Lower leg skin (tissue), 4 donors: Measurements from ENCODE around the gene SGO1. TPM values are rescaled to one million over a fixed set of nuclear protein-coding genes. Genes with fewer than 3 reads are reported as not detected.

ENCODE experiments used
- DNase-seq, 2 donors: peaks; one replicate each; pipeline ENCODE4 v3.0.0-alpha.2; 2019; ENCODE audit warnings: low spot score in 2 of 2
- H3K4me3 ChIP-seq: fragments of 200-600 bp; sonication (generic); 2 replicates; pipeline ENCODE4 v1.5.1; 2017; ENCODE audit warnings: mild to moderate bottlenecking, low read depth; ENCODE audit not compliant: poor library complexity, severe bottlenecking
- CTCF ChIP-seq, 3 donors: fragments of 450-650 bp; IDR thresholded peaks; one replicate each; pipeline ENCODE4 v1.5.1; 2016; ENCODE audit warnings: antibody characterized with exemption in 3 of 3, mild to moderate bottlenecking in 3 of 3, moderate library complexity in 2 of 3
- POLR2A ChIP-seq, 2 donors: fragments of 450-650 bp; IDR thresholded peaks; one replicate each; pipeline ENCODE4 v1.6.1; 2016 to 2017; ENCODE audit warnings: antibody characterized with exemption in 2 of 2, mild to moderate bottlenecking in 1 of 2, moderate library complexity in 1 of 2
- whole genome bisulfite sequencing, 2 donors: methylation state at CpG; one replicate each; pipeline ENCODE4 v1.1.5; 2018; 5-methylcytosine and 5-hydroxymethylcytosine counted together
- intact Hi-C: fragments of 100-400 bp; cut with DNase I; formaldehyde crosslinking; loops from one replicate; pipeline ENCODE4 v1.15.0; 2023; ENCODE audit warnings: low total_unique reads
- total RNA-seq, 4 donors: library from RNA; depleted of rRNA; stranded (reverse); fragments of >200 nt; gene quantifications; one replicate each; pipeline ENCODE4 v1.1.0, GENCODE V29; 2016

The SGO1 gene
- total RNA-seq, 4 donors from 2014 or later = 1.1 to 2.2 (median 1.9) TPM

GRCh38 chr3:20173844-20174410 lies 12.1 kb downstream of the SGO1 start:
- no peak overlapping the region for H3K4me3 ChIP-seq
- WGBS, 2 donors = 94 to 95% methylated on average over 4 of the region's 4 CpGs
- DNase-seq = no peak
- no peak for TF ChIP-seq CTCF (IDR thresholded peaks at IDR 0.05)
- no peak for TF ChIP-seq POLR2A (IDR thresholded peaks at IDR 0.05)
- intact Hi-C loops = no loop called here

- intact Hi-C loops = no loop called here
- TF ChIP-seq CTCF (IDR thresholded peaks at IDR 0.05) (no peak), POLR2A (IDR thresholded peaks at IDR 0.05) (no peak)
- WGBS, 2 donors = 93 to 94% methylated on average over 2 of the region's 2 CpGs
- no peak overlapping the region for H3K4me3 ChIP-seq
- no peak for DNase-seq
These were observed 24.3 kb downstream of the SGO1 start for GRCh38 chr3:20161714-20162113.

GRCh38 chr3:20160230-20160629 lies 25.8 kb downstream of the SGO1 start:
- no peak for TF ChIP-seq CTCF (IDR thresholded peaks at IDR 0.05)
- DNase-seq = no peak

GRCh38 chr3:20154928-20155327 lies 31.1 kb downstream of the SGO1 start:
- intact Hi-C loops = no loop called here
- TF ChIP-seq CTCF (IDR thresholded peaks at IDR 0.05) (no peak), POLR2A (IDR thresholded peaks at IDR 0.05) (no peak)
- H3K4me3 ChIP-seq = no peak overlapping the region
- 90 to 93% methylated on average over 4 of the region's 4 CpGs for WGBS, 2 donors
- no peak for DNase-seq

More at GRCh38 chr3:20160230-20160629, 25.8 kb downstream of the SGO1 start:
- intact Hi-C loops = no loop called here
- no peak overlapping the region for H3K4me3 ChIP-seq

GRCh38 chr3:20154078-20154477 lies 31.9 kb downstream of the SGO1 start:
- no peak overlapping the region for H3K4me3 ChIP-seq
- intact Hi-C loops = no loop called here
- no peak for DNase-seq
- WGBS, 2 donors = 92 to 97% methylated on average over 1 of the region's 1 CpG
- TF ChIP-seq CTCF (IDR thresholded peaks at IDR 0.05) = no peak
- no peak for TF ChIP-seq POLR2A (IDR thresholded peaks at IDR 0.05)

GRCh38 chr3:20148466-20148865 lies 37.5 kb downstream of the SGO1 start:
- DNase-seq = no peak
- intact Hi-C loops = no loop called here
- 92 to 94% methylated on average over 10 of the region's 10 CpGs for WGBS, 2 donors
- H3K4me3 ChIP-seq = no peak overlapping the region
- no peak for TF ChIP-seq POLR2A (IDR thresholded peaks at IDR 0.05)
